ENCODE results near the gene PLCH2. TPM values are rescaled to one million over a fixed set of nuclear protein-coding genes. Genes with fewer than 3 reads are reported as not detected.

The PLCH2 gene
- total RNA-seq, 2 donors from 2014 or later, result 1.1 to 1.9 TPM

GRCh38 chr1:2541619-2542245 lies 65.6 kb downstream of the PLCH2 start:
- H3K27me3 ChIP-seq (replicated peaks; ENCODE audit: insufficient read depth), result no peaks in the 10 kb centered on the region
- ATAC-seq (ENCODE audit: insufficient number of reproducible peaks, low FRiP score, low read depth), result no peak
- no peak for DNase-seq (ENCODE audit: low spot score)

GRCh38 chr1:2542246-2542915 lies 66.3 kb downstream of the PLCH2 start:
- TF ChIP-seq CTCF (IDR thresholded peaks at IDR 0.05), result no peak

More at GRCh38 chr1:2541619-2542245, 65.6 kb downstream of the PLCH2 start:
- Histone ChIP-seq H3K9me3 (no peaks in the 10 kb centered on the region), H3K4me3 (no peak overlapping the region), H3K27ac (no peak overlapping the region), H3K36me3 (no peaks in the 10 kb centered on the region), H3K4me1 (ENCODE audit: control insufficient read depth in 1 of 2, low read depth in 2 of 2) (peaks cover 0 to 5% of the 10 kb centered on the region in 2 donors)
- TF ChIP-seq CTCF (IDR thresholded peaks at IDR 0.05), result no peak

GRCh38 chr1:2543543-2544092 lies 67.5 kb downstream of the PLCH2 start:
- H3K27ac ChIP-seq, result no peak overlapping the region
- H3K4me3 ChIP-seq, result no peak overlapping the region
- ATAC-seq (ENCODE audit: insufficient number of reproducible peaks, low FRiP score, low read depth), result no peak
- no peaks in the 10 kb centered on the region for H3K36me3 ChIP-seq
- no peak for TF ChIP-seq CTCF (IDR thresholded peaks at IDR 0.05)
- peaks cover 10 to 23% of the 10 kb centered on the region in 2 donors for H3K4me1 ChIP-seq (ENCODE audit: control insufficient read depth in 1 of 2, low read depth in 2 of 2)
- DNase-seq (ENCODE audit: low spot score), result no peak
- H3K9me3 ChIP-seq, result no peaks in the 10 kb centered on the region
- H3K27me3 ChIP-seq (replicated peaks; ENCODE audit: insufficient read depth), result no peaks in the 10 kb centered on the region

More at GRCh38 chr1:2542246-2542915, 66.3 kb downstream of the PLCH2 start:
- no peak overlapping the region for H3K4me3 ChIP-seq
- H3K36me3 ChIP-seq, result no peaks in the 10 kb centered on the region
- H3K27me3 ChIP-seq (replicated peaks; ENCODE audit: insufficient read depth), result no peaks in the 10 kb centered on the region
- H3K4me1 ChIP-seq (ENCODE audit: control insufficient read depth in 1 of 2, low read depth in 2 of 2), result peaks cover 2 to 12% of the 10 kb centered on the region in 2 donors
- H3K27ac ChIP-seq, result no peak overlapping the region
- no peak for DNase-seq (ENCODE audit: low spot score)
- H3K9me3 ChIP-seq, result no peaks in the 10 kb centered on the region
- no peak for ATAC-seq (ENCODE audit: insufficient number of reproducible peaks, low FRiP score, low read depth)

GRCh38 chr1:2544093-2544874 lies 68.2 kb downstream of the PLCH2 start:
- no peak for ATAC-seq (ENCODE audit: insufficient number of reproducible peaks, low FRiP score, low read depth)
- H3K9me3 ChIP-seq, result no peaks in the 10 kb centered on the region
- no peak overlapping the region for H3K27ac ChIP-seq
- no peak for TF ChIP-seq CTCF (IDR thresholded peaks at IDR 0.05)
- H3K4me1 ChIP-seq (ENCODE audit: control insufficient read depth in 1 of 2, low read depth in 2 of 2), result peaks cover 15 to 28% of the 10 kb centered on the region in 2 donors
- no peaks in the 10 kb centered on the region for H3K27me3 ChIP-seq (replicated peaks; ENCODE audit: insufficient read depth)
- H3K36me3 ChIP-seq, result no peaks in the 10 kb centered on the region
- DNase-seq (ENCODE audit: low spot score), result no peak
- no peak overlapping the region for H3K4me3 ChIP-seq
